Nucleus accumbens (tissue), 56 donors: ENCODE results near the gene OR6B3.

Source experiments
- DNase-seq, 56 donors: peaks; one replicate each; lab custom pipeline; 2025; lab: John Stamatoyannopoulos, UW

The OR6B3 gene

GRCh38 chr2:240053173-240054155 lies at the start of gene OR6B3:
TSS of gene OR6B3 (minus strand) at chr2:240053521.
- no peak for DNase-seq

GRCh38 chr2:240098349-240098748 lies 45.0 kb upstream of the OR6B3 start:
- no peak for DNase-seq

- no peak for DNase-seq
These were observed 42.5 kb upstream of the OR6B3 start for GRCh38 chr2:240095556-240096523.

GRCh38 chr2:240089306-240089705 lies 36.0 kb upstream of the OR6B3 start:
- DNase-seq: no peak

GRCh38 chr2:240086563-240086962 lies 33.2 kb upstream of the OR6B3 start:
- no peak for DNase-seq

GRCh38 chr2:240078631-240079030 lies 25.3 kb upstream of the OR6B3 start:
- no peak for DNase-seq

GRCh38 chr2:240077442-240077841 lies 24.1 kb upstream of the OR6B3 start:
- no peak for DNase-seq

GRCh38 chr2:240074545-240074944 lies 21.2 kb upstream of the OR6B3 start:
- DNase-seq: no peak

GRCh38 chr2:240070907-240071306 lies 17.6 kb upstream of the OR6B3 start:
- no peak for DNase-seq

- no peak for DNase-seq
These were observed 16.5 kb upstream of the OR6B3 start for GRCh38 chr2:240069829-240070228.

GRCh38 chr2:240068193-240068592 lies 14.9 kb upstream of the OR6B3 start:
- no peak for DNase-seq

GRCh38 chr2:240066489-240066888 lies 13.2 kb upstream of the OR6B3 start:
- no peak for DNase-seq

GRCh38 chr2:240064898-240065297 lies 11.6 kb upstream of the OR6B3 start:
- no peak for DNase-seq

GRCh38 chr2:240060977-240061591 lies 7.8 kb upstream of the OR6B3 start:
- peak in 22 of 56 donors; percentile 10 to 71 (median 37) for DNase-seq

- DNase-seq: no peak
These were observed 3.4 kb upstream of the OR6B3 start for GRCh38 chr2:240056678-240057077.

GRCh38 chr2:240055177-240055917 lies 2.0 kb upstream of the OR6B3 start:
- DNase-seq: no peak

- no peak for DNase-seq
These were observed 797 bp downstream of the OR6B3 start for GRCh38 chr2:240052524-240052923.

GRCh38 chr2:240051697-240052096 lies 1.6 kb downstream of the OR6B3 start:
- DNase-seq: peak in 9 of 56 donors; percentile 16 to 44 (median 30)

- no peak for DNase-seq
These were observed 3.0 kb downstream of the OR6B3 start for GRCh38 chr2:240050278-240050677.

- no peak for DNase-seq
These were observed 5.1 kb downstream of the OR6B3 start for GRCh38 chr2:240048237-240048636.
